ENCODE results near the gene RPS27A. TPM values are rescaled to one million over a fixed set of nuclear protein-coding genes. Genes with fewer than 3 reads are reported as not detected.

The RPS27A gene
- polyA plus RNA-seq, 3 donors, result 2,151 to 2,289 (median 2,210) TPM

Other genes with a start within 250 kb of the RPS27A start
- 100 to 1,000 TPM; 374 to 404 (median 374) TPM for gene RTN4, start 182.2 kb upstream of the RPS27A start, polyA plus RNA-seq (ENCODE audit: insufficient read length in 3 of 3)
- 10 to 100 TPM; 19.1 to 25.7 (median 22.0) TPM for gene CLHC1, start 395 bp upstream of the RPS27A start, polyA plus RNA-seq (ENCODE audit: insufficient read length in 3 of 3)
- 10 to 100 TPM; 45.2 to 51.5 (median 46.0) TPM for gene MTIF2, start 36.5 kb downstream of the RPS27A start, polyA plus RNA-seq (ENCODE audit: insufficient read length in 3 of 3)
- gene CCDC88A, start 187.2 kb downstream of the RPS27A start, polyA plus RNA-seq (ENCODE audit: insufficient read length in 3 of 3), result 10 to 100 TPM; 55.4 to 62.4 (median 60.8) TPM